Transverse colon (tissue), 4 donors: ENCODE data around the gene SIGLEC7. TPM values are rescaled to one million over a fixed set of nuclear protein-coding genes. Genes with fewer than 3 reads are reported as not detected.

Experiments
- DNase-seq: peaks from one replicate; pipeline ENCODE4 v3.0.0-alpha.2; 2019
- H3K27ac ChIP-seq, 4 donors: fragments of 200-600 bp; sonication (generic); 2 replicates each; pipeline ENCODE4 v1.5.1; 2016 to 2018; ENCODE audit warnings: inconsistent platforms in 4 of 4
- H3K27me3 ChIP-seq: fragments of 200-600 bp; sonication (generic); 2 replicates; pipeline ENCODE4 v1.5.1; 2017; ENCODE audit warnings: inconsistent platforms
- H3K36me3 ChIP-seq, 4 donors: fragments of 200-600 bp; sonication (generic); 2 replicates each; pipeline ENCODE4 v1.5.1; 2017 to 2019; ENCODE audit warnings: inconsistent platforms in 4 of 4
- H3K4me1 ChIP-seq, 4 donors: fragments of 200-600 bp; sonication (generic); 2 replicates each; pipeline ENCODE4 v1.5.1; 2017 to 2020; ENCODE audit warnings: inconsistent platforms in 4 of 4
- H3K4me3 ChIP-seq, 4 donors: fragments of 200-600 bp; sonication (generic); 1 replicate in 1 of 4; 2 replicates in 3 of 4; pipeline versions ENCODE4 v1.5.1 to v1.6.1; 2017 to 2019; ENCODE audit warnings: inconsistent platforms in 4 of 4
- H3K9me3 ChIP-seq, 2 donors: fragments of 200-600 bp; sonication (generic); 2 replicates each; pipeline ENCODE4 v1.5.1; 2017 to 2019; ENCODE audit warnings: inconsistent platforms in 2 of 2
- CTCF ChIP-seq, 5 experiments: fragments of 200-600 bp in 3 of 5; fragments of 450-650 bp in 2 of 5; sonication (generic) in 3 of 5; IDR thresholded peaks; 1 replicate in 2 of 5; 2 replicates in 3 of 5; pipeline ENCODE4 v1.5.1; 2016 to 2017; ENCODE audit warnings: antibody characterized with exemption in 5 of 5, inconsistent platforms in 3 of 5, mild to moderate bottlenecking in 2 of 5, moderate library complexity in 1 of 5
- EP300 ChIP-seq: sonication (generic); formaldehyde crosslinking; IDR thresholded peaks from one replicate; pipeline ENCODE4 v1.6.1; 2017; ENCODE audit warnings: antibody characterized with exemption, low read depth
- POLR2A ChIP-seq: fragments of 450-650 bp; IDR thresholded peaks from one replicate; pipeline ENCODE4 v1.6.1; 2016; ENCODE audit warnings: antibody characterized with exemption, mild to moderate bottlenecking, moderate library complexity
- POLR2AphosphoS5 ChIP-seq, 3 donors: sonication (generic); formaldehyde crosslinking; IDR thresholded peaks; one replicate each; pipeline ENCODE4 v1.6.1; 2016; ENCODE audit warnings: antibody characterized with exemption in 3 of 3
- WGBS, 2 donors: methylation state at CpG; one replicate each; pipeline ENCODE4 v1.1.5; 2018; ENCODE audit warnings: low coverage in 1 of 2; 5-methylcytosine and 5-hydroxymethylcytosine counted together
- in situ Hi-C, 4 donors: fragments of 200-750 bp; cut with MboI; loops; one replicate each; pipeline versions ENCODE4 v1.15.0 to v1.15.1; 2017; ENCODE audit warnings: low sequenced_read_pairs in 3 of 4, low pct_ligation_motif_present in 1 of 4, low pct_unique_long_range_greater_than_20kb in 1 of 4
- intact Hi-C: fragments of 100-400 bp; cut with DNase I; formaldehyde crosslinking; loops from one replicate; pipeline ENCODE4 v1.15.1; 2023; ENCODE audit warnings: low total_unique reads
- total RNA-seq, 4 donors: library from RNA; depleted of rRNA; stranded (reverse); fragments of >200 nt; gene quantifications; one replicate each; pipeline ENCODE4 v1.1.0, GENCODE V29; 2016

SIGLEC7 gene
- total RNA-seq, 4 donors from 2014 or later = 0.82 to 2.1 TPM; not detected in 2

GRCh38 chr19:51143486-51143885 lies 1.4 kb downstream of the SIGLEC7 start:
- H3K27ac ChIP-seq = no peak overlapping the region
- DNase-seq = no peak

GRCh38 chr19:51144482-51145045 lies 2.5 kb downstream of the SIGLEC7 start:
- in situ Hi-C loops (no loop called here), intact Hi-C loops (no loop called here)
- H3K4me3 ChIP-seq = no peak overlapping the region
- TF ChIP-seq POLR2AphosphoS5 (IDR thresholded peaks at IDR 0.05) = no peak
- TF ChIP-seq CTCF (IDR thresholded peaks at IDR 0.05) = no peak
- TF ChIP-seq EP300 = no peak
- no peak for TF ChIP-seq POLR2A
- no peaks in the 10 kb centered on the region for H3K9me3 ChIP-seq
- H3K4me1 ChIP-seq = no peaks in the 10 kb centered on the region
- H3K27me3 ChIP-seq = peaks cover 8% of the 10 kb centered on the region
- H3K27ac ChIP-seq = no peak overlapping the region
- H3K36me3 ChIP-seq = no peaks in the 10 kb centered on the region
- WGBS, 2 donors = 81% methylated on average over 10 of the region's 11 CpGs; no CpG with 5 or more reads in 1 of the 2 donors
- no peak for DNase-seq

More at GRCh38 chr19:51143486-51143885, 1.4 kb downstream of the SIGLEC7 start:
- Histone ChIP-seq H3K36me3 (no peaks in the 10 kb centered on the region), H3K4me1 (no peaks in the 10 kb centered on the region), H3K27me3 (peaks cover 8% of the 10 kb centered on the region), H3K4me3 (no peak overlapping the region), H3K9me3 (no peaks in the 10 kb centered on the region)
- WGBS, 2 donors = 86% methylated on average over 4 of the region's 5 CpGs; no CpG with 5 or more reads in 1 of the 2 donors
- in situ Hi-C loops = no loop called here
- intact Hi-C loops = no loop called here
- TF ChIP-seq EP300 (no peak), POLR2AphosphoS5 (IDR thresholded peaks at IDR 0.05) (no peak), POLR2A (no peak), CTCF (IDR thresholded peaks at IDR 0.05) (no peak)

GRCh38 chr19:51145916-51146493 lies 3.9 kb downstream of the SIGLEC7 start:
- WGBS, 2 donors = 53 to 78% methylated on average over 1 to 4 of the region's 4 CpGs

GRCh38 chr19:51146751-51147150 lies 4.7 kb downstream of the SIGLEC7 start:
- H3K4me1 ChIP-seq = no peaks in the 10 kb centered on the region
- 96% methylated on average over 6 of the region's 7 CpGs; no CpG with 5 or more reads in 1 of the 2 donors for WGBS, 2 donors
- H3K36me3 ChIP-seq = no peaks in the 10 kb centered on the region
- no peaks in the 10 kb centered on the region for H3K9me3 ChIP-seq
- intact Hi-C loops = no loop called here
- no peak overlapping the region for H3K27ac ChIP-seq
- no peak overlapping the region for H3K4me3 ChIP-seq
- in situ Hi-C loops = no loop called here
- no peak for TF ChIP-seq CTCF (IDR thresholded peaks at IDR 0.05)
- no peak for TF ChIP-seq POLR2A
- no peak for TF ChIP-seq EP300
- no peak for TF ChIP-seq POLR2AphosphoS5 (IDR thresholded peaks at IDR 0.05)
- DNase-seq = no peak
- peaks cover 8% of the 10 kb centered on the region for H3K27me3 ChIP-seq

More at GRCh38 chr19:51145916-51146493, 3.9 kb downstream of the SIGLEC7 start:
- intact Hi-C loops (no loop called here), in situ Hi-C loops (no loop called here)
- no peaks in the 10 kb centered on the region for H3K4me1 ChIP-seq
- no peak for TF ChIP-seq POLR2AphosphoS5 (IDR thresholded peaks at IDR 0.05)
- no peak for TF ChIP-seq POLR2A
- TF ChIP-seq CTCF (IDR thresholded peaks at IDR 0.05) = no peak
- TF ChIP-seq EP300 = no peak
- H3K27me3 ChIP-seq = peaks cover 8% of the 10 kb centered on the region
- no peak overlapping the region for H3K27ac ChIP-seq
- H3K4me3 ChIP-seq = no peak overlapping the region
- DNase-seq = no peak
- H3K36me3 ChIP-seq = no peaks in the 10 kb centered on the region
- no peaks in the 10 kb centered on the region for H3K9me3 ChIP-seq
